ENCODE measurements around the gene FEN1. TPM values are rescaled to one million over a fixed set of nuclear protein-coding genes. Genes with fewer than 3 reads are reported as not detected.
A peak's percentile ranks its signal among the peaks of the same experiment; 100 is the strongest.

The FEN1 gene
- total and polyA plus RNA-seq, 2 of the 13 experiments (the other 11 are each of a cell fraction or from before 2014, with no cell fraction given) = 12.4 to 102 TPM

- TF ChIP-seq DDIT3 (CRISPR knock-in tag; IDR thresholded peaks at IDR 0.05) (no peak), MXD1 (CRISPR knock-in tag; IDR thresholded peaks at IDR 0.05) (no peak), BORCS8-MEF2B (CRISPR knock-in tag; IDR thresholded peaks at IDR 0.05) (0 out of 2 replicates have a peak, but pooled peaks have one; percentile 20), ZNF841 (CRISPR knock-in tag; IDR thresholded peaks at IDR 0.05; ENCODE audit: borderline replicate concordance) (no peak), TIGD3 (CRISPR knock-in tag; IDR thresholded peaks at IDR 0.05; ENCODE audit: borderline replicate concordance) (no peak), GATAD1 (CRISPR knock-in tag; IDR thresholded peaks at IDR 0.05) (no peak), SMARCE1 (IDR thresholded peaks at IDR 0.05; ENCODE audit: borderline replicate concordance) (no peak), CBX1 (IDR thresholded peaks at IDR 0.05; ENCODE audit: low read depth) (no peak), RERE (CRISPR knock-in tag; IDR thresholded peaks at IDR 0.05; ENCODE audit: low read depth) (no peak), FLYWCH1 (CRISPR knock-in tag; IDR thresholded peaks at IDR 0.05) (no peak), ZBTB21 (CRISPR knock-in tag; IDR thresholded peaks at IDR 0.05) (no peak), HDAC6 (IDR thresholded peaks at IDR 0.05; ENCODE audit: low read depth, low read length) (no peak), ISL2 (CRISPR knock-in tag; IDR thresholded peaks at IDR 0.05) (peak; percentile 43; the same call in 1 of the 2 replicates), RFXAP (CRISPR knock-in tag; IDR thresholded peaks at IDR 0.05; ENCODE audit: borderline replicate concordance) (no peak), RCOR2 (CRISPR knock-in tag; IDR thresholded peaks at IDR 0.05) (no peak), ZSCAN21 (CRISPR knock-in tag; IDR thresholded peaks at IDR 0.05; ENCODE audit: borderline replicate concordance) (no peak), ZSCAN5A (CRISPR knock-in tag; IDR thresholded peaks at IDR 0.05; ENCODE audit: borderline replicate concordance) (no peak), ZNF18 (CRISPR knock-in tag; IDR thresholded peaks at IDR 0.05; ENCODE audit: insufficient replicate concordance) (no peak), SMAD1 (CRISPR knock-in tag; IDR thresholded peaks at IDR 0.05; ENCODE audit: borderline replicate concordance, low read depth) (no peak), KDM6A (CRISPR knock-in tag; IDR thresholded peaks at IDR 0.05; ENCODE audit: low read depth) (no peak)
Observed at GRCh38 chr11:61749591-61750217, 43.0 kb upstream of the FEN1 start (continued).
